GM18508 (cell line): ENCODE results near the gene PRPS1.
"Not testable (repeated sequence)": the region's sequence is repeated elsewhere in the genome, so short reads cannot be mapped to it uniquely, and the experiment has no call there.

Source experiments
- ATAC-seq: cut with Tn5 transposase; IDR thresholded peaks from one replicate; pipeline ENCODE4 v1.9.1; 2021; ENCODE audit warnings: moderate number of reproducible peaks; ENCODE audit not compliant: insufficient read depth, unreplicated experiment

Gene PRPS1

DNA sequence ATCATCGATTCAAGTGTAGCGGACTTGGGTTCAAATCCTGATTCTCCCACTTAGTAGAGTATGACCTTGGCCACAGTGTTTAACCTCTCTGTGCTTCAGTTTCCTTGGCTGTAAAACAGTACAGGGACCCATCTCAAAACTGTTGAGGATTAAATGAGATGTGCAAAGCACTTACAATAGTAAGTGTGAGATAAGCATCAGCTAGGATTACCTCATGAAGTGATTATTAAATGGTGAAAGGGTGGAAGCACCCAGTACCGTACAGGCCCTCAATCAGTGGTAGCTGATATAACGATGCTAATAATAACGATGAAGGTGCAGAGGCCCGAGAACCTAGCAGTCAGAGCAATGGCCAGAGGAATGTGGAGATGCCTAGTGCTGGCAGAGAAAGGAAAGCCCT lies 45.1 kb downstream of the PRPS1 start:
- no peak for ATAC-seq

DNA sequence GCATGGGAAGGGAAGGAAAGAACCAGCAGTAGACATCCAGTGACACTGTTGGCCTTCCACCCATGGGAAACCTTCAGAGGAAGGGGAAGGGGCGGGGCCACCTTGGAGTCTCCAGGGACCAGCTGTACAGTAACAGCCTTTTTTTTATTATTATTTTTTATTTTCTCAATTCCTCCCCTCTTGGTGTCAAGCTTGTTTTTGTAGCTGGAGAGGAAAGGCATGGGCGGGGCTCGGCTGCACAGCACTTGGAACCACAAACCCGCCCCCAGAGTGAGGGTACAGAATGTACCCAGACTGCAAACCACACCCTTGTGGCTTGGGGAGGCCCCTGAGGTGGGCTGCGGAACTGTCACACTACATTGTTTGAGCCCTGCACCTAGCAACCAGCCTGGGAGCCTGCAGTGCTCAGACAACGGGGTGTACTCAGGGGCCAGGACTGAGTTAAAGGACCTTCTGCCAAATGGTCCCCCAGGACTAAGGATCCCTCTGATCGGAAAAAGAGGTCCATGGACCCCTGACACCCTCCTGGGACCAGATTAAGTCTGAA lies 45.7 kb downstream of the PRPS1 start:
- ATAC-seq = peak; percentile 89

DNA sequence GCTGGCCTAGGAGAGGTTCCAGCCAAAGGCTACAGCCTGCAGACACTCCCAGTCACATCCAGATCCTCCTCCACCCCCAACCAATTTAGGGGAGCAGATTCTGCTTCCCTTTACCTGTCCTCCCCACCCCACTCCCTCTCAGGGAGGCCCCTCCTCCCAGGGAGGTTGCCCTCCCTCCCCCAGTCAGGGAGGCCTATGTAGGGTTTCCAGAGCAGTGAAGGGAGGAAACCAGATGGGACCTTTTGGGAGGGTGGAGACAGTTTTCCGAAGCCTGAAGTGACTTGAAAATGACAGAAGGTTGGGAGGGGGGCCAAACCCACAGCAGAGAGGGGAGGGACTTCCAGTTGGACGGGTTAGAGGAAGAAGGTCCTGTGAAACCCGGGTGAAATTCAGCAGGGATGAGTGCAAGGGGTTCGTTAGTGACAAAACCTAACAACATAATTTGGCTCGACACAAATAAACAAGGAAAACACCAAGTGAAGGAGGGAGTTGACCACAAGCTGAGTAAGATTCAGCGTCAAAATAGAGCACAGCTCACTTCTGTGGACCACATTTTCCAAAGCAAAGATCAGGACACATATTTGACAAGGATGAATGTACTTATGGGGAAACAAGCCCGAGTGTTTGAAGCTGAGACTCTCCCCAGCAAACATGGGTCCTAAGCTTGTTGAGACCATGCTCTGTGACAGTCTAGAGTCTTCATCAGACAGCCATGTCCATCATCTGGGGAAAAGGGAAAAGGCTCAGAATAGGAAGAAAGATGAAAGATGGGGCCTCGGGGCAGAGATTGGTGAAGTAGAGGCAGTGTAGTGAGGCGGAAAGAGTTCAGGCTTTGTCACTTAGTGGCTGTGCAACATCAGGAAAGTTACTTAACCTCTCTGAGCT lies 46.4 kb downstream of the PRPS1 start:
- peak; percentile 9 for ATAC-seq

DNA sequence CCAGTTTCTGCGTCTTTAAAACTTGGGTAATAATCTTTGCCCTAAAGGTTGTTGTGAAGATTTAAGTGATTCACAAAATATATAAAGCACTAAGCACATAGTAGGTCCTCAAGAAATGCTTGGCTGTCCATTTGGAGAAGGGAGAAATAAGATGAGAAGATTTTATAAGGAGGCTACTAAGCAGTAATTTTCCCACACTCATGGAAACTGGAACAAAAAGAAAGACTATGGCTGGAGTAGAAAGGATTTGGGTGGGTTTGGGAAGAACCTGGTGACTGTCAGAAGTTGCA lies 47.0 kb downstream of the PRPS1 start:
- ATAC-seq = no peak

DNA sequence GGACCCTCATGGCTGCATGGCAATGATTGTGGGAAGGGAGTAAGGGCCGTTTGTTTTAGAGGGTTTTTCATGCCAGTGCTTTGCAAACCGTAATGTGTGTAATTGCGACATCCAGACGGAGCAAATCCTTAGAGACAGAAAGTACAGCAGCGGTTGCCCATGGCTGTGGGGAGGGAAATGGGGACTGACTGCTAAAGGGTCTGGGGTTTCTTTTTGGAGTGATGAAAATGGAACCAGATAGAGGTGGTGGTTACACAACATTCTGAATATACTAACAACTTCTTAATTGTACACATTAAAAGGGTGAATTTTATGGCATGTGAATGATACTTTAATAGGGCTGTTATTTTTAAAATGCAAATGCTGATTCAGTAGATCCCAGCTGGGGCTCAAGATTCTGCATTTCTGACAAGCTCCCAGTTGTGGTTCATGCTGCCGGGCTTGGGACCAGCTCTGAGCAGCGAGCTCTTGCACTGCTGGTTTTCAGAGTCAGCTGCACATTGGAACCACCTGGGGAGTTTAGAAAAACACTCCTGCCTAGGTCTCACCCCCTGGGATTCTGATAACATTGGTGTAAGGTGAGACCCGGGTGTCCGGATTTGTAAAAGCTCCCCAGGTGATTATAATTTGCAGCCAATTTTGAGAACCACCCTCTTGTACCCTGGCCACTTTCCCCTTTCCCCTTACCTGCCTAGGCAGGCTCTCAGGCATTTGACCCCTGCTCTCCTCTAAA lies 47.7 kb downstream of the PRPS1 start:
- ATAC-seq = no peak

DNA sequence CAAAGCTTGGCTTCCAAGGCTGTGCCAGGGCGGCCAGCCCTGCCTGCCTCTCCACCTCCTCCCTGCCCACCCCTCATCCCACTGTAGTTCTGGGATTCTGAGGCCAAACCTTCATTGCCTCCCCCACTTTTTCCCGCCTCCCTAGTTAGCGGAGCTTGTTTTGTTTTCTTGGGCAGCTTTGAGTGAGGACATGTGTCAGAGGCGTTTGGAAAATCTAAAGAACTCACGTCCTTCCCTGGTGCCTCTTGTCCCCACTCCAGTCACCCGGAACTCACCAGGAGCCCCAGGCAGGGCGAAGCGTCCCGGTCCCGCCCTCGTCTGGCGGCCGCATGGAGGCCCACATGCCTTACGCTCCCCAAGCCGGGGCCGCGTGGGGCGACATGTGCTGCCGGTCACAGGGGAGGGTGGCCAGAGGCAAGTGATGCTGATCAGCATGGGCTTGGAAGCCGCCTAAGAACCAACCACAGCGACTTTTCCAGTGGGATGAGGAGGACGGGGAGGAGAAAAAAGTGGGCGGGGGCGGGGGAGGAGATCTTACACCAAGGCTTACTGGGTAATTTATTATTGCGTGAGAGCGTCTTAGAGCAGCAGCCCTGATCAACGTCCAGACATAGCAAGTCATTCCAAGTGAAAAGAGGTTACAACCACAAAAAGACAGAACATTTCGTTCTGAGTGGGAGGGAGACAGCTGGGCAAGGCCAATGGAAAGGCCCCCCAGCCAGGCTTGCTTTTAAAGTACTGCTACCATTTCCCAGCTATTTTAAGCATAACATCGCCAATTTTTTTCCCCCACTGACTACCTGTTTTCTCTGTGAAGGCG lies 48.5 kb downstream of the PRPS1 start:
- ATAC-seq = no peak

DNA sequence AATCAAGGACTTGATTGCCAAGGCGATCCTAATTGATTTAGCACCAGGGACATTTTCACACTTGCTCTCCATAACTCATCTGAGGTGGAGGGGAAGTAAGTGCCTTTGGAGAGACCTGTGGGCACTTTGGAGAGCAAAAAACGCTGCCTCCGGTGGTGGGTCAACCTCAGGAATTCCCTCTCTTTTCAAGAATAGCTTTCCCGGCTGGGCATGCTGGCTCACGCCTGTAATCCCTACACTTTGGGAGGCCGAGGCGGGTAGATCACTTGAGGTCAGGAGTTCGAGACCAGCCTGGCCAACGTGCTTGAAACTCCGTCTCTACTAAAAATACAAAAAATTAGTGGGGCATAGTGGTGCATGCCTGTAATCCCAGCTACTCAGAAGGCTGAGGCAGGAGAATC lies 49.2 kb downstream of the PRPS1 start:
- ATAC-seq = no peak

DNA sequence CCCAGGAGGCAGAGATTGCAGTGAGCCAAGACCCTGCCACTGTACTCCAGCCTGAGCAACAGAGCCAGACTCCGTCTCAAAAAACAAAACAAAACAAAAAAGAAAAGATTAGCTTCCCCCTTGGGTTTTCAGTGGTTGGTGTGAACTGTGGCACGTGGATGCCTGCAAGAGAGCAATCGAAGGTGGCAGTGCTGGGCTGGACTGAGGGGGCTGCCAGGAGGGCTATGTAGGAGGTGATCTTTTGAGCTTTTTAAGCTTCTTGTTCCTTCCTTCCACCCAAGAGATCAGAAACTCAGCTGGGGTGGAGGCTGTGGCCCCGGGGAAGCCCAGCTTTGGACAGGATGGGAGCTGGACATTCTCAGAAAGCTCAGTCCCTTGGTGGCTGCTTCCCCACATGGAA lies 49.6 kb downstream of the PRPS1 start:
- ATAC-seq = no peak

DNA sequence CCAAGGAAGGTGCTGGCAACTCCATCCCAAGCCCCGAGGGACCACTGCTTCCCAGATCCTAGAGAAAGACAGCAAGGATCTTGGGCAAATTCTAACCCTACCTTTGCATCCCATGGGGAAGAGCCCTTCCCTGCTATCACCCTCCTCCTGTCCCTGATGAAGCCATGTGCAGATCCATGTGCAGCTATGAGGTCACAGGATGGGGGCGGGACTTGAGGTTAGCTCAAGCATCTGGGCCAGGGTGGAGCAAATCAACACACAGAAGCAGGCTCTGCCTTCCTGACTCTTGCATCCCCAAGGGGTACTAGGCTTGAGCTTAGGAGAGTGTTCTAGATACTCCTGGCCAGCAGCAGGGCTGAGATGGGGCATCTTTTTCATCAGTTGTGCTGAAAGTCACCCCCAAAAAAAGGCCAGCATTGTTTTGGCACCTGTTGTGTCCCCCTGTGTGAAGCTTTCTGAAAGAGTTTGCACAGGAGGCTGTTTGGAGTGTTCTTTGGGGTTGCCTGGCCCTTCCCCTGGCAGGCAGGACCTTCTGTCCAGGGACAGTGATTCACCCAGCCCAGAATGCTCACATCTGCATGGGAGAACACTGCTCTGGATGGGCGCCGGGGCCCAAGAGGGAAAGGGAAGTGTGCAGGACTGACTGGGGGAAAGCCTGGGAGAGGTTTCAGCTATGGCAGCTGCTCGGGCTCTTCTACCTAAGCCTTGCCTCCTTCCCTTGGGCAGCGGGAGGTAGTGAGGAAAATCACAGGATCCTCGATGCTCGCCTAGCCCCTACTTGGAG lies 50.8 kb downstream of the PRPS1 start:
- no peak for ATAC-seq

DNA sequence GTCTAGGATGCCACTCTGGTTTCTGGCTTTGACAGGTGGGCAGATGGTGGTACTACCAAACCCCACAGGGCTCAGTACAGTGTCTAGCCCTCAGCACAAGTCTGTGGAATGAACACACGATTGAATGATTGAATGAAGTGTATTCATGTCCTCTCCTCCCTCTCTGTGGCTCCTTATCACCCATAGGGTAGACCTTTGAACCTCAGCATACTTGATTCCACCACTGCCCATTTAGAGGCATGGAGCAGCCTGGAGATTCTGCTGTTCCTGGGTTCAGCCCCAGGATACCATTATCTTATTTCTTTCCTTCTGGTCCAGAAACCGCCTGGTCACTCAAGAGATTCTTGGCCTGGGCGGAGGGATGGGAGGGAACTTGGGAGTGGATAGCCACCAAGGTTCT lies 53.9 kb downstream of the PRPS1 start:
- no peak for ATAC-seq

DNA sequence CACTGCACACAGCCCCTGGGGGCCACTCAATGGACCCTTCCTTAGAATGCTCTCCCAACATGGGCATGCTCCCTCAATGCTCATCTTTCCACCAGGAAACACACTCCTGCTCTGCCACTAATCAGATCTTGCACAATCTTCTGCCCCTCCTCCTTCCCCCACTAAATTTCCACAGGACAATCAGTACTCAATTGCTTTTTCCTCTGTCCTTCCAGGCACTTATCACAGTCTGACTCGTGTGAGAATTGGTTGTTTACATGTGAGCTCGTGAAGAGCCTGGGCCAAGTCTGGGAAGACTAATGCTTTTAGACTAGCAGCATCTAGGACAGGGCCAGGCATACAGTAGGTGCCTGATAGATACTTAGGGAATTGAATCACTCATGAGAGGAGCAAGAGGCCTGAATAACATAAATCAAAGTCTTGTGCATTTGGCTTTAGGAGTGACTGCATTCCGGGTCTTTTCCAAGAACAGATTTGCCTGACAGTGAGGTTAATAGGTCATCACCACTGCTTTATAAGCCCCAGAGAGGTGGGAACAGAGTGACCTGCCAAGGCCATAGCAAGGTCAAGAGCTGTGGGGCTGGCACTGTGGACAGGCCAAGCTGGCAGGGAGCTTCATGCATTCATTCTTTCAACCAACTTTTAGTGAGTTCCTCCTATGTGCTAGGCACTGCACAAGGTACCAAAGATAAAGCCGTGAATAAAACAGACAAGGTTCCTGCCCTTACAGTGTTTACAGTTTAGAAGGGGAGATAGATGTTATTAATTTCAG lies 55.0 kb downstream of the PRPS1 start:
- ATAC-seq = no peak

DNA sequence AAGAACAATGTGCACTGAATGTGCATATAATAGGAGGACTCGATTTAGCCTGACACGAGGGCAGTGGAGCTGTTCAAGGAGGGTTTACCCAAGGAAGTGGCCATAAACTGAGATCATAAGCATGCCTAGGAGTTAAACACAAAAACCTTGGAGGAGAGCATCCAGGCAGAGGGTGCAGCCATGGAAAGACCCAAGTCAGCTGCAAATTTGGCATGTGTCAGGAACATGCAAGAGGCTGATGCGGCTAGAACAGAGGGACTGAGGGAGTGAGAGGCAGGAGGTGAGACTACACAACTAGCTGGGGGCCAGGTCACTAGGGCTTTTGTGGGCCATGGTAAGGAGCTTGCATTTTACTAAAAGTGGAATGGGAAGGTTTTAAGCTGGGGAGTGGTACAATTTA lies 55.6 kb downstream of the PRPS1 start:
- no peak for ATAC-seq

DNA sequence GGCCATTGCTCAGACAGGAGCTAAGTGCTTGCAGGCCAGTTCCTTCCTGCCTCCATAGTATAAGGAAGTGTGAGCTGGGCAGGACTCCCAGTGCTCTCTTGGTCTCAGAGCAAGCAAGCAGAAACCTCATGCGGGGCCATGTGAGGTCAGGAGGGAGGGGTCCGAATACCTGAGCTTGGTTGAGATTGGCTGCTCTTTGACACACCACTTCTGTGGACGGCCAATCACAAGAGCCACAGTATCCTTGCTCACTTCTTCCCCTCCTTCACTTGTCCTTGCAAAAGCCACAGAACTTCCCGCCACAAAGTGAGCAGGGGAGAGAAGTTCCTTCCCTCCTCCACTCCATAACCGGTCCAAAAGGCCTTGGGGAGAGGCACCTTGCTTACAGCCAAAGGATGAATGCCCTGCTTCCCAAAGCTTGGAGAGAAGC lies 56.7 kb downstream of the PRPS1 start:
- ATAC-seq = no peak

DNA sequence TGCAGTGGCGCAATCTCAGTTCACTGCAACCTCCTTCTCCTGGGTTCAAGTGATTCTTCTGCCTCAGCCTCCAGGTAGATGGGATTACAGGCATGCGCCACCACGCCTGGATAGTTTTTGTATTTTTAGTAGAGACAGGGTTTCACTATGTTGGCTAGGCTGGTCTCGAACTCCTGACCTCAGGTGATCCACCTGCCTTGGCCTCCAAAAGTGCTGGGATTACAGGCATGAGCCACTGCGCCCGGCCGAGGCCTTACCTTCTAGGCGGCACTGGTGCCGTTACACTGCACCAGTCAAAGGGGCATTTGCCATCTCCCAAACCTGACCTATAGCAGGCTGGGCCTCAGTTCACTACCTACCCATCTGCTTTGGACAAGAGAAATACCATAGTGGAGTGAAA lies 57.3 kb downstream of the PRPS1 start:
- ATAC-seq = not testable (repeated sequence)

DNA sequence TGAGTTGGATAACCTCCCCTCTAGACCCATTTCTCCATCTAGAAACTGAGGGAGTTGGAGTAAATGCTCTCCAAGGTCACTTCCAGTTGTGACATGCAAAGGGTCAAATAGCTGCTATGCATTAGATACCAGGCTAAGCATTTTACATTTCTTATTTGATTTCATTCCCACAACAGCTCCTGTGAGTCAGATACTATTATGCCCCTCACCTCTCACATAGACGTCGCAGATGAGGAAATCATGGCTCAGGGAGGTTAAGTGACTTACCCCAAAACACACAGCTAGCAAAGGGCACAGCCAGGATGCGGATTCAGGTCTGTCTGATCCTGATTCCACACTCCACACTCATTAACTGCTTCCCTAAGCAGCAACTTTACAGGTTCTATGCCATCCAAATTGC lies 57.7 kb downstream of the PRPS1 start:
- ATAC-seq = no peak

DNA sequence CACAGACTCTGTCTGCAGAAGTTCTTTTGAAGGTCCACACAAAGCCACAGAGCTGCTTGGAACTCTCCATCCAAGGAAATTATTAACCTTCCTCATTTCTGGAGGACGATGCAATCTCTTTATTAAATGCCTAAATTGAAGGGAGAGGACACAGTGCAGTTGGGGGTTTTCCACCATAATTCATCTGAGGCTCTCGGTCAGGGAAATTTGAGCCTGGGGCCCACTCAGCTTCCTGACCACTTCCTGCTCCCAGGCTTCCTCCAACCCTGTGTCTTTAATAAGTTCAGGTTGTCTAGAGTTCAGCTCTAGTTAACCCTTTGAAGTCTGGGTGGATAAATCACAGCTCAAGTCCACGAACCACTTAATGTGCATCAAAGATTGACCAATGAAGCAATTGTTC lies 58.5 kb downstream of the PRPS1 start:
- no peak for ATAC-seq

DNA sequence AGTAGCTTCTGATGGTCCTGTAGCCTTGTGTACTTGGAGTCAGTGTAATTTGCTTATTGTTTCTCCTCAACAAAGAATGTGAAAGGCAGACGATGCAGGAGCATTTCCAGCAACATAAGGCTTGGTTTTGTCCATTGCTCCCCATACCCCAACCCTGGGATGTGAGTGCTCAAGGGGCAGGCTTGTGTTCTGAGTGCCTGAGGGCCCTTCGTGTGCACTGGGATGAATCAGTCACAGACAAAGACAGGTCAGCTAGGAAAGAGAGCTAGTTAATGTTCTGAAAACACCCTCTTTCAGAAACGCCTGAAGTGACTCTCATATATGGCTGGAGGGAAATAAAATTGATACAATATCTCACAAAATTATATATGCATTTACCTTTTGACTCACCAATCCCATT lies 59.1 kb downstream of the PRPS1 start:
- no peak for ATAC-seq

DNA sequence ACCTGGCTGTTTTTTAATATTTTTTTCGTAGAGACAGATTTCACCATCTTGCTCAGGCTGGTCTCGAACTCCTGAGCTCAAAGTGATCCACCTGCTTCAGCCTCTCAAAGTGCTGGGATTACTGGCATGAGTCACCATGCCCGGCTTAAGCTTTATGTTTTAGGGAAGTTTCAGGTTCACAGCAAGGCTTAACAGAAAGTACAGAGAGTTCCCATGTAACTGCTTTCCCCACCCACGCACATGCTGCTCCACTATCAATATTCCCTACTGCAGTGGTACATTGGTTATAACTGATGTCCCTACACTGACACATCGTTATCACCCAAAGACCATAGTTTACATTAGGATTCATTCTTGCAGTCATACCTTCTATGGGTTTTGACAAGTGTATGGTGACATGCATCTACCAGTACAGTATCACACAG lies 62.7 kb downstream of the PRPS1 start:
- no peak for ATAC-seq

DNA sequence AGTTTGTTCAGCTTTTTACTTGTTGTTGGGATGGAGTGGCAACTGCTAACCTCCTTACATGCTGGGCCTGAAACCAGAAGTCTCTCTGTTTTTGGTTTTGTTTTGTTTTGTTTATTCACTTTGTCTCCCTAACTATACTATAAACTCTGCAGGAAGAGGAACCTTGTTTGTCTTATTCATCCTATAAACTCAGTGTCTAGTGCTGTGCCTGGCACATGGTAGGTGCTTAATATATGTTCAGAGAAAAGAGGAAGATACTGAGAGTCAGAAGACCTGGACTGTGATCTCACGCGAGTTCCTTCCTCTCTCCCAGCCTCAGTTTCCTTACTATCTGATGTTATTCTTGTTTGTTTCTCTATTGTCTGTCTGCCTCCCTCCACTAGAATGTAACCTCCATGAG lies 71.3 kb downstream of the PRPS1 start:
- no peak for ATAC-seq
